T-helper 22 cell (primary cell): Measurements from ENCODE around the gene CLEC19A.

Experiments
- DNase-seq: peaks from one replicate; pipeline ENCODE4 v3.0.0-alpha.2; 2020; ENCODE audit warnings: low read depth

Gene CLEC19A

GRCh38 chr16:19285431-19285830 lies at the start of gene CLEC19A:
TSS of gene CLEC19A (plus strand) at chr16:19285731. CDS start at chr16:19285852, 121 bp downstream.
- no peak for DNase-seq

GRCh38 chr16:19235886-19236285 lies 49.6 kb upstream of the CLEC19A start:
- no peak for DNase-seq

- no peak for DNase-seq
These were observed 48.8 kb upstream of the CLEC19A start for GRCh38 chr16:19236561-19237209.

- DNase-seq: no peak
These were observed 47.1 kb upstream of the CLEC19A start for GRCh38 chr16:19238406-19238805.

- no peak for DNase-seq
These were observed 45.9 kb upstream of the CLEC19A start for GRCh38 chr16:19239511-19240155.

GRCh38 chr16:19240494-19240893 lies 45.0 kb upstream of the CLEC19A start:
- no peak for DNase-seq

- no peak for DNase-seq
These were observed 44.0 kb upstream of the CLEC19A start for GRCh38 chr16:19241512-19241911.

GRCh38 chr16:19242186-19242585 lies 43.3 kb upstream of the CLEC19A start:
- no peak for DNase-seq

GRCh38 chr16:19242987-19243575 lies 42.5 kb upstream of the CLEC19A start:
- DNase-seq: no peak

GRCh38 chr16:19245326-19245925 lies 40.1 kb upstream of the CLEC19A start:
- DNase-seq: no peak

GRCh38 chr16:19252904-19253303 lies 32.6 kb upstream of the CLEC19A start:
- DNase-seq: no peak

- DNase-seq: no peak
These were observed 30.9 kb upstream of the CLEC19A start for GRCh38 chr16:19254611-19255010.

GRCh38 chr16:19264123-19264673 lies 21.3 kb upstream of the CLEC19A start:
- no peak for DNase-seq

GRCh38 chr16:19265380-19265930 lies 20.1 kb upstream of the CLEC19A start:
- no peak for DNase-seq

- no peak for DNase-seq
These were observed 18.8 kb upstream of the CLEC19A start for GRCh38 chr16:19266774-19267173.

- no peak for DNase-seq
These were observed 16.4 kb upstream of the CLEC19A start for GRCh38 chr16:19269098-19269497.

GRCh38 chr16:19274165-19274797 lies 11.2 kb upstream of the CLEC19A start:
- no peak for DNase-seq

- no peak for DNase-seq
These were observed 7.1 kb upstream of the CLEC19A start for GRCh38 chr16:19278403-19278802.

- no peak for DNase-seq
These were observed 4.3 kb upstream of the CLEC19A start for GRCh38 chr16:19281246-19281645.

- DNase-seq: no peak
These were observed 3.4 kb upstream of the CLEC19A start for GRCh38 chr16:19282101-19282500.

GRCh38 chr16:19283637-19284036 lies 1.9 kb upstream of the CLEC19A start:
- no peak for DNase-seq

GRCh38 chr16:19284207-19284606 lies 1.3 kb upstream of the CLEC19A start:
- no peak for DNase-seq
